Ovary (tissue), 9 donors: ENCODE data around the gene PLEK2. TPM values are rescaled to one million over a fixed set of nuclear protein-coding genes. Genes with fewer than 3 reads are reported as not detected.

Experiments used
- DNase-seq, 5 donors: peaks; one replicate each; pipeline ENCODE4 v3.0.0-alpha.2; 2019 to 2020
- H3K27ac ChIP-seq, 2 donors: fragments of 200-600 bp; one replicate each; pipeline versions ENCODE4 v1.5.1 to v1.8.0; 2019 to 2022
- H3K27me3 ChIP-seq: fragments of 200-600 bp; one replicate; pipeline ENCODE4 v1.8.0; 2022
- H3K36me3 ChIP-seq: fragments of 200-600 bp; sonication (generic); one replicate; pipeline ENCODE4 v1.5.1; 2019
- H3K4me1 ChIP-seq: one replicate; pipeline ENCODE4 v1.8.1; 2013; ENCODE audit warnings: mild to moderate bottlenecking, moderate library complexity; ENCODE audit not compliant: insufficient read depth
- H3K4me3 ChIP-seq: fragments of 200-600 bp; sonication (generic); one replicate; pipeline ENCODE4 v1.5.1; 2017
- H3K9me3 ChIP-seq, 2 donors: fragments of 200-600 bp in 1 of 2; sonication (generic) in 1 of 2; one replicate each; pipeline versions ENCODE4 v1.5.1 to v1.8.1; 2013 to 2019; ENCODE audit warnings: mild to moderate bottlenecking in 1 of 2, moderate library complexity in 1 of 2
- EP300 ChIP-seq: sonication (generic); formaldehyde crosslinking; IDR thresholded peaks from one replicate; pipeline ENCODE4 v1.6.1; 2017; ENCODE audit warnings: antibody characterized with exemption
- POLR2A ChIP-seq: fragments of 450-650 bp; IDR thresholded peaks from one replicate; pipeline ENCODE4 v1.6.1; 2017; ENCODE audit warnings: antibody characterized with exemption, mild to moderate bottlenecking, moderate library complexity
- WGBS, 3 donors: extraction: QIAGEN DNeasy Blood & Tissue Kit in 1 of 3; methylation state at CpG; one replicate each; pipeline versions ENCODE4 v1.1.5 to v1.1.7; 2013 to 2017; 5-methylcytosine and 5-hydroxymethylcytosine counted together
- intact Hi-C, 4 donors: fragments of 100-400 bp; cut with DNase I; formaldehyde crosslinking; loops; one replicate each; pipeline versions ENCODE4 v1.11.0 to v1.15.1; 2022 to 2023
- polyA plus RNA-seq, 2 donors: library from polyadenylated mRNA; stranded (reverse); fragments of 200-250 nt in 1 of 2; fragments of 350-450 nt in 1 of 2; fragmentation: Illumina TruSeq in 1 of 2; extraction: RNeasy Lipid Tissue Mini Kit (QIAGEN cat#74804) in 1 of 2; gene quantifications; one replicate each; pipeline ENCODE4 v1.2.3, GENCODE V29; 2013 to 2014
- total RNA-seq, 7 donors: library from RNA; depleted of rRNA in 2 of 7; stranded (reverse); fragments of >200 nt in 2 of 7; fragmentation: NEBNext Ultra II Directional in 3 of 7; extraction: Animal tissue kit (Norgen Biotek cat#: 25700) in 3 of 7; gene quantifications; one replicate each; pipeline versions ENCODE4 v1.1.0 to v1.2.4, GENCODE V29; 2016 to 2023
- TF ChIP-seq, protein P1 (sequence below), 3 donors: fragments of 450-650 bp in 2 of 3; fragments of 200-600 bp in 1 of 3; IDR thresholded peaks; one replicate each; pipeline versions ENCODE4 v1.5.1 to v1.8.0; 2016 to 2022; ENCODE audit warnings: antibody characterized with exemption in 3 of 3, mild to moderate bottlenecking in 1 of 3
- donor health status: DM: no; HTN: no; CAD: no; lungs with moderate emphysema.
- donor health status: DM: no; HTN: no; CAD: no.
- donor health status: Bipolar disorder and iron deficiency.
- donor health status: DM: yes; HTN: yes; CAD: no.
- donor health status: DM: no; HTN: no; CAD: no.
- donor health status: DM: yes; HTN: yes; CAD: no.

PLEK2 gene
- total and polyA plus RNA-seq, 9 donors: 0.43 to 130 (median 1.9) TPM; not detected in 2

DNA sequence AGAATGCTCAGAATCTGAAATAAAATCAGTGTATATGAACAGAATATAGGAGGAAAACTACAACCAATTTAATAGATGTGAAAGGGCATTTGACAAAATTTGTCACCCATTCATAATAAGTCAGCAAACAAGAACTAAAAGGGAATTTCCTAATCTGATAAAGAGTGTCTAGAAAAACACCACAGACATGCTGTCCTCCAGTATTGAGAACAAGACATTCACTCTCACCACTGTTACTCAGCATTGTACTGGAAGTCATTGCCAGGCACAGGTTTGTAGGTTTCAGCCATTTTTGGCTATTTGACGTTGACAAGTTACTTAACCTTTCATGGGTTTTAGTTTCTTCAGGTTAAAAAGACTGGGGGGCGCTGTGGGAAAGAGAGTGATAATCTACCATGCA, 38.6 kb downstream of the PLEK2 start:
- Histone ChIP-seq H3K27me3 (no peaks in the 10 kb centered on the region), H3K4me3 (no peak overlapping the region), H3K9me3 (no peaks in the 10 kb centered on the region), H3K27ac (no peak overlapping the region), H3K4me1 (no peaks in the 10 kb centered on the region), H3K36me3 (no peaks in the 10 kb centered on the region)
- 78 to 90% (median 83%) methylated on average over 2 of the region's 2 CpGs for WGBS, 3 donors
- TF ChIP-seq, protein P1, sequence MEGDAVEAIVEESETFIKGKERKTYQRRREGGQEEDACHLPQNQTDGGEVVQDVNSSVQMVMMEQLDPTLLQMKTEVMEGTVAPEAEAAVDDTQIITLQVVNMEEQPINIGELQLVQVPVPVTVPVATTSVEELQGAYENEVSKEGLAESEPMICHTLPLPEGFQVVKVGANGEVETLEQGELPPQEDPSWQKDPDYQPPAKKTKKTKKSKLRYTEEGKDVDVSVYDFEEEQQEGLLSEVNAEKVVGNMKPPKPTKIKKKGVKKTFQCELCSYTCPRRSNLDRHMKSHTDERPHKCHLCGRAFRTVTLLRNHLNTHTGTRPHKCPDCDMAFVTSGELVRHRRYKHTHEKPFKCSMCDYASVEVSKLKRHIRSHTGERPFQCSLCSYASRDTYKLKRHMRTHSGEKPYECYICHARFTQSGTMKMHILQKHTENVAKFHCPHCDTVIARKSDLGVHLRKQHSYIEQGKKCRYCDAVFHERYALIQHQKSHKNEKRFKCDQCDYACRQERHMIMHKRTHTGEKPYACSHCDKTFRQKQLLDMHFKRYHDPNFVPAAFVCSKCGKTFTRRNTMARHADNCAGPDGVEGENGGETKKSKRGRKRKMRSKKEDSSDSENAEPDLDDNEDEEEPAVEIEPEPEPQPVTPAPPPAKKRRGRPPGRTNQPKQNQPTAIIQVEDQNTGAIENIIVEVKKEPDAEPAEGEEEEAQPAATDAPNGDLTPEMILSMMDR (IDR thresholded peaks at IDR 0.05): no peak
- TF ChIP-seq POLR2A (no peak), EP300 (no peak)
- DNase-seq: no peak
- intact Hi-C loops: no loop called here

DNA sequence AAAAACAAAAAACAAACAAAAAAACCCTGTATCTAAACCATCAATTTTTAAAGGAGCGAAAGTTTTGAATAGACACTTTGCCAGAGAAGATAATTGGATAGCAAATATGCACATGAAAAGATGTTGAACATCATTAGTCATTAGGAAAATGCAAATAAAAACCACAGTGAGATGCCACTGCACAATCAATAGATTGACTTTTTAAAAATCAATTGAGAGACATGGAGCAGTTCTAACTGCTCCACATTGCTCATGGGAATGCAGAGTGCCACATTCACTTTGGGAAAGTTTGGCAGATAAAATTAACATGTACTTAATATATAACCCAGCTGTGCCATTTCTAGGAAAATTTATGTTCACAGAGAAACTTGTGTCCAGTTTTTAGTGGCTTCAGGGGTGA, 39.1 kb downstream of the PLEK2 start:
- Histone ChIP-seq H3K27ac (no peak overlapping the region), H3K9me3 (no peaks in the 10 kb centered on the region), H3K4me1 (peaks cover 2% of the 10 kb centered on the region), H3K27me3 (no peaks in the 10 kb centered on the region), H3K4me3 (no peak overlapping the region), H3K36me3 (no peaks in the 10 kb centered on the region)
- DNase-seq: no peak
- TF ChIP-seq EP300 (no peak), POLR2A (no peak)
- TF ChIP-seq, protein P1 (IDR thresholded peaks at IDR 0.05): no peak
- intact Hi-C loops: no loop called here
- WGBS, 3 donors: 94 to 100% (median 100%) methylated on average over 1 of the region's 1 CpG

- Histone ChIP-seq H3K9me3 (no peaks in the 10 kb centered on the region), H3K27me3 (no peaks in the 10 kb centered on the region), H3K36me3 (no peaks in the 10 kb centered on the region), H3K27ac (no peak overlapping the region), H3K4me1 (peaks cover 2% of the 10 kb centered on the region), H3K4me3 (no peak overlapping the region)
- 92 to 96% (median 96%) methylated on average over 4 of the region's 4 CpGs for WGBS, 3 donors
- intact Hi-C loops: no loop called here
- DNase-seq: no peak
- TF ChIP-seq, protein P1 (IDR thresholded peaks at IDR 0.05): no peak
- TF ChIP-seq POLR2A: no peak
- TF ChIP-seq EP300: no peak
Observed at GRCh38 chr14:67371247-67372148, 40.5 kb downstream of the PLEK2 start.

DNA sequence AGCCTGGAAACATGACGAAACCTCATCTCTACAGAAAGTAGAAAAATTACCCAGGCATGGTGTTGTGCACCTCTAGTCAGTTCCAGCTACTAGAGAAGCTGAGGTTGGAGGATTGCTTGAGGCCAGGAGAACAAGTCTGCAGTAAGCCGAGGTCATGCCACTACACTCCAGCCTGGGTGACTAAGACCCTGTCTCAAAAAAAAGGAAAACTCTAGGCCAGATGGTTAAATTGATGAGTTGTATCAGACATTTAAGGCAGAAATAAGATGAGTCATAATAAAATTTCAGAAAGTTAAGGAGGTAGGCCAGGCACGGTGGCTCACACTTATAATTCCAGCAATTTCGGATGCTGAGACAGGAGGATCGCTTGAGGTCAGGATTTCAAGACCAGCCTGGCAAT, 41.1 kb downstream of the PLEK2 start:
- TF ChIP-seq, protein P1 (IDR thresholded peaks at IDR 0.05): no peak
- TF ChIP-seq EP300: no peak
- no peak for TF ChIP-seq POLR2A
- DNase-seq: no peak
- Histone ChIP-seq H3K36me3 (no peaks in the 10 kb centered on the region), H3K9me3 (no peaks in the 10 kb centered on the region), H3K4me3 (no peak overlapping the region), H3K27ac (no peak overlapping the region), H3K27me3 (no peaks in the 10 kb centered on the region), H3K4me1 (peaks cover 4% of the 10 kb centered on the region)
- intact Hi-C loops: no loop called here
- WGBS, 3 donors: 83 to 93% (median 93%) methylated on average over 5 of the region's 5 CpGs
